Cardiac fibroblast (primary cell): ENCODE data around the gene SERTAD1.

Source experiments
- DNase-seq, 2 donors: peaks; one replicate each; pipeline versions ENCODE4 v3.0.0 to v3.0.0-alpha.2; 2010; ENCODE audit warnings: low read depth in 2 of 2
- H3K4me3 ChIP-seq, 2 donors: replicated peaks in 1 of 2; 1 replicate in 1 of 2; 2 replicates in 1 of 2; pipeline ENCODE4 v1.5.1; 2011; ENCODE audit warnings: low read depth in 2 of 2, low read length in 2 of 2, mild to moderate bottlenecking in 2 of 2, moderate library complexity in 1 of 2
- CTCF ChIP-seq: IDR thresholded peaks from one replicate; pipeline ENCODE4 v1.5.1; 2011; ENCODE audit warnings: low read depth, mild to moderate bottlenecking, low read length, inconsistent platforms

Gene SERTAD1

GRCh38 chr19:40416918-40417642 is 8.7 kb downstream of the SERTAD1 start:
- peak; percentile 22 to 27 for DNase-seq
- no peak overlapping the region for H3K4me3 ChIP-seq
- TF ChIP-seq CTCF: no peak

GRCh38 chr19:40415768-40416167 is 10.0 kb downstream of the SERTAD1 start:
- no peak for TF ChIP-seq CTCF
- DNase-seq: no peak
- no peak overlapping the region for H3K4me3 ChIP-seq

- no peak for TF ChIP-seq CTCF
- no peak for DNase-seq
- no peak overlapping the region for H3K4me3 ChIP-seq
Measured at GRCh38 chr19:40414542-40415535, 11.0 kb downstream of the SERTAD1 start.

- no peak for DNase-seq
- no peak within 1 kb of the TSS for H3K4me3 ChIP-seq
- no peak for TF ChIP-seq CTCF
Measured at GRCh38 chr19:40413291-40413845, 12.4 kb downstream of the SERTAD1 start, which contains the start of gene PRX. TSS of gene PRX (minus strand) at chr19:40413378. CDS start at chr19:40407932, 5,446 bp downstream.

DNA sequence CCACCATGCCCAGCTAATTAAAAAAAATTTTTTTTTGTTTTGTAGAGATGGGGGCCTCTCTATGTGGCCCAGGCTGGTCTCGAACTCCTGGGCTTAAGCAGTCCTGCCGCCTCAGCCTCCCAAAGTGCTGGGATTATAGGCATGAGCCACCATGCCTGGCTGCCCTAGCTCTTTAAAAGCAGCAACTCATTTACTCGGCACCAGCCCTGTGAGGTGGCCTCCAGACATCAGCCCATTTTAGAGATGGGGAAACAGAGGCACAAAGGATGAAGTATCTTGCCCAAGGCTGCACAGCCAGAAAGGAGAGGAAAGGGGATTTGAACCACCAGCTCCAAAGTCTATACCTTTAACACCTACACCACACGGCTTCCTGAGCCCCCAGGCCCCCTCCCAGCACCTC is 12.9 kb downstream of the SERTAD1 start:
- no peak for TF ChIP-seq CTCF
- H3K4me3 ChIP-seq: no peak overlapping the region
- no peak for DNase-seq

GRCh38 chr19:40411958-40412499 is 13.8 kb downstream of the SERTAD1 start:
- no peak overlapping the region for H3K4me3 ChIP-seq
- no peak for DNase-seq
- TF ChIP-seq CTCF: no peak
